ENCODE data around the gene GRK7.

GRCh38 chr3:141743305-141743704 is 19.9 kb upstream of the GRK7 start:
- no peak for TF ChIP-seq CTCF (IDR thresholded peaks at IDR 0.05; ENCODE audit: low read length)
- no peak for TF ChIP-seq EZH2 (IDR thresholded peaks at IDR 0.05; ENCODE audit: borderline replicate concordance, low read length)

Measured in OCI-LY1 (cell line).